HG02981 (cell line): ENCODE data around the gene PLEKHM1.
A peak's percentile ranks its signal among the peaks of the same experiment; 100 is the strongest.

Experiments
- ATAC-seq: cut with Tn5 transposase; IDR thresholded peaks from one replicate; pipeline ENCODE4 v1.9.1; 2021; ENCODE audit warnings: mild to moderate bottlenecking, moderate library complexity; ENCODE audit not compliant: unreplicated experiment

The PLEKHM1 gene

DNA sequence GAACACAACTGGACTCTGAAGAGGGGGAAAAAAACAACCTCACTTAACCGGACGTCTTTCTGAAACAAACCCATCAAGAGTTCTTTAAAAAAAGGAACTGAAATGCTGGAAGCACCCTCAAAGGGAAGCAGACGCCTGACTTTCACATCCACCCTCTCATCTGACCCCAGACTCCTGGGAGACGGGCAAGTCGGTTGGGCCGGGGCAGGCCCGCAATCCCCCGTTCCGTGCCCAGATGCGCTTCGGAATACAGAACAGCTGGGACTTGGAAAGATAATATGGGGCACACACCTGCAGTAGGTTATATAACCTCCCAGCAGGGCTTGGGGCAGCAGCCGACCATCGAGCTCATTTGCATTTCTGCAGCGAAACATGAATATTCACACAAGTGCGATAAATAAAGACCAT lies 61.6 kb downstream of the PLEKHM1 start:
- ATAC-seq, result no peak

DNA sequence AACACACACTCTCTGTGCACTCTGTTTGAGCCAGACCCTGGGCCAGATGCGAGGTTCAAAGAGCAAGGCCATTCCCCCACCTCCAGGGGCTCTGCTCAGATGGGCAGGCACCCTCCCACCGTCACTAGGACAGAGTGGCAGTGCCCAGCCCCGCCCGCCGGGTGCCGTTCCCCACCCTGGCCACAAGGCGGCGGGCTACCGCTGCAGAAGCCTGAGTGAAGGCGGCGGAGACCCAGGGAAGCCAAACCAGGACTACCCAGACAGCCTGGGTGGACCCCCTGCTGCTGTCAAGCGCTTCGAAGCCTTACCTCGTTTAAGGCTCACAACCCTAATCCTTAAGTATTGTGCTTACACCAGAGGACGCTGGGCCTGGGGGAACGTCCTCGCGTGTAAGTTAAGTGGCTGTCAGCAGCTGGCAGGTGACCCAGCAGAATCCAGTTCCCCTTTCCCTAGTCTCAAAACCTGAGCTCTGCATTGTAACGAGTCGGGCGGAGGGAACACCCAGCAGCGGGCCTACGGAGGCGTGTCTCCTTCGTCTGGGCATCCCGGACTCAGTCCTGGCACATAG lies 62.4 kb downstream of the PLEKHM1 start:
- no peak for ATAC-seq

DNA sequence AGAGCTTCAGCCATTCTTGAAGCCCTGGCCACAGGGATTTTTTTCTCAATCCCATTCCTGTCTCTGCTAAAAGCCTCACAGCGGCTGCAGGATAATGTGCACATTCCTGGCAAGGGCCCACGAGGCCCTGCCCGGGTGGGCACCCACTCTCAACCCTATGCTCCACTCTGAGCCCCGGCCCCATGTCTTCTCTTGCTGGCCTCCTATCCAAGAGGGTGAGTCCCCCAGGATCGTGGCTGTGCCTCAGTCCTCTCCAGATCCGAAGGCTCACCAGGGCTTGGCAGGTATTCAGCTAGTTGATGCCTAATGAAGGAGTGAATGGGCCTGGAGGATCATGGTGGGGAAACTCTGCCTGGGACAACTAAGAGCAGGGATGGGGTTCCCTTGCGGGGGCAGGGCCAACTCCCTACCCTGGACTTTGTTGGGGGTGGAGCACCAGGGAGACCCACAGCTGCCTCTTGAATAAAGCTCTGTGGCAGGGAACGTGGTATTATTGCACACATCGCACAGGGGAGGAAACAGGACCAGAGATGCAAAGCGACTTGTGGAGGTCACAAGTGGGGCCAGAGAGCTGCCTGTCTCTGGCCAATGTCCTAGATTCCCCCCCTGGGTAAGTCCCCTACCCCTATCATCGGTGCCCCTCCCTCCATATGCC lies 63.2 kb downstream of the PLEKHM1 start:
- ATAC-seq, result no peak

DNA sequence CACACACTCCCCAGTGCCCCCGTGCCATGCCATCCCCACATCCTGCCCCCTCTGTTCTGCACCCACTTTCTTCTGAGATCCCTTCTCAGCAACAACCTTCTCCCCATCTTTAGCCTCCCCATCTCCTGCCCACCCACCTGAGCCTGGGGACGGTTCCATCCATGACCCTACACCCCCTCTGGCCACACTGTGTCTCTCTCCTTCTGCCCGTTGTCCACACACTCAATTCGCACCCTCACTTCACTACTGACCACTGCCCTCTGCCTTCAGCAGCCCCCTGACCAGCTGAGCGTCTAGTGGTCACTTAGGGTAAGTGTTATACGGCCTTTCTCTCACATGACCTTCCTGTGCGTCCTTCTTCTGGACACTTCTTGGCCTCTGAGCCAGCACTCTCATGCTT lies 64.0 kb downstream of the PLEKHM1 start:
- no peak for ATAC-seq

DNA sequence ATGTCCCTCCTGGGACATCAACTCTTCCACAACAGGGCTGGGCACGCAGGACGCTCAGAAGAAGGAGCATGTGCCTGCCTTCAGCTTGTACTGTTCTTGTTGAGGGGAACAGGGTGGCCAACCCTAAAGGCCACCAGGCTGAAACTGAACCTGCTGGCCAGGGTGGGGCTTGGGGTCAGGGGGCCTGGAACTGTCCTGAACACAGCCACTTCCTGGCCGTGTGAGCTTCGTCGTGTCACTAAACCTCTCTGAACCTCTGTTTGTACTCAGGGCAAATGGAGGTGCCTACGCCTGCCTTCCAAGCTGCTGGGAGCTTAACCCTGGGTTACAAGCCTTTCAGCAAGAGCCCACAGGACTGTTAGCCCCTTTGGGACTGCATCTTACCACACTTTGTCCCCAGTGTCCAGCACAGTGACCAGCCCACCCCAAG lies 64.5 kb downstream of the PLEKHM1 start:
- ATAC-seq, result no peak

DNA sequence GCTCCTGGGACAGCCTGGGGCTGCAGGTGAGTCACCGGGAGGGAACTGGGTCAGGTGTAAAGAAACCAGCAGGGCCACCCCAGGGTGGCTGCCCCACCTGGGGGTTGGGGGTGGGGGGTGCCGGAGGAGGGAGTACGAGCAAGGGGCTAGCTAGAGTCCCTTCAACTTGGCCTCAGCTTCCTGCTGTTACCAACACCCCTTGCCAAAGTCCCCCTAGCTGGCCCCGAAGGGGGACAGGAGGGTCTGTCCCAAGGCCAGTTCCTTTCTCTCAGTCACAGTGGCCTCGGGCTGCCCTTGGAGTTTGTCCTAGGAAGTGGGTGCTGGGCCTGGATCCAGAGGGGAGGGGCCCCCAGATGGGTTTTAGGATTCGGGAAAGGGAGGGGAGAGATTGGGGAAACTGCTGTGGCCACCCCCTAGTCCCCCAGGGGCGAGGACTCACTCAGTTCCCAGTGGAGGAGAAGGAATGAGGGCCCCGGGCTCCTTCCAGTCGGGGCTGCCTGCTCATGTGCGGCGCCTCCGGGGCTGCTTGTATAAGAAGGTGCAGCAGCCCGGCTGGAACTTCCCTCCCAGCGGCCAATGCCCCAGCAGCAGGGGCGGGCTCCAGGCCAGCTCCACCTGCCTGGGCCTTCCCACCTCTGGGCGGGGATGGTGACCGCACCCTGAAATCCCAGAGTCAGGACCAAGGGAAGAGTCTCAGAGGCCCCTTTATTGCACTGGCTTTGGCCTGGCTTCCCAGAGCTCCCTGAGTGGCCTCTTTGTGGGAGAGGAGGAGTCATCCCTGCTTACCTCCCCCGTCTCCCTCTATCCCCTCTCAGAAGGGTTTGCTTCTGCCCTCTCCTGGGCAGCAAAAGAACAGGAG lies 65.2 kb downstream of the PLEKHM1 start:
- no peak for ATAC-seq

DNA sequence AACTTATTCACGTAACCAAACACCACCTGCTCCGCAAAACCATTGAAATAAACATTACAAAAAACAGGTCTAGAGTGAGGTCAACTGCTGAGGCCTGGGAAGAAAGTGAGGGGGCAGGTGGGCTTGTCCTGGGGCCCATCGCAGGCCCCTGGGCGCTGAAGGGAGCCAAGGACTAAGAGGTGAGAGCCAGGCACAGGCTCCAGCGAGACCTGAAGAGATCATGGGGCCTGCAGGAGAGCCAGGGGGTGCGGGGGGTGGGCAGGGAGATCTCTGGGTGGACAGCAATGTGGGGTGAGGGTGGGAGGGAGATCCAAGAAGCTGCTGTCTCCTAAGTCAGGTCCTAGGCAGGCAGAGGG lies 65.8 kb downstream of the PLEKHM1 start:
- ATAC-seq, result no peak

DNA sequence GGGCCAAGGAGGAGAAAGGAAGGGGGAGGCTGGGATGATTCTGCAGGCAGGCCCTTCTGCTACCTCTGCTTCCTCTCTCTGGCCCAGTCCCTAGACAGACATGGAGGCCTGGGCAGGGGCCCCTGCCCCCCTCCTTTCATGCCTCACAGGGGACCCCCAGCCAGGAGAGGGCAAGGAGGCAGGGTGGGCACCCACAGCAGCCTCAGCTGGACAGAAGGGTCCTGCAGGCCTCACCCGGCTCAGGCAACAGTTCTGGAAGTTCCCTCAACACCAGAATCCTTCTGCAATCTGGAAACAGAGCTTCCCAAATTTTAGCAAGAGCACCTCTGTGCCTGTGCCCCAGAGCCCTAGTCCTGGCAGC lies 66.6 kb downstream of the PLEKHM1 start:
- ATAC-seq, result no peak

DNA sequence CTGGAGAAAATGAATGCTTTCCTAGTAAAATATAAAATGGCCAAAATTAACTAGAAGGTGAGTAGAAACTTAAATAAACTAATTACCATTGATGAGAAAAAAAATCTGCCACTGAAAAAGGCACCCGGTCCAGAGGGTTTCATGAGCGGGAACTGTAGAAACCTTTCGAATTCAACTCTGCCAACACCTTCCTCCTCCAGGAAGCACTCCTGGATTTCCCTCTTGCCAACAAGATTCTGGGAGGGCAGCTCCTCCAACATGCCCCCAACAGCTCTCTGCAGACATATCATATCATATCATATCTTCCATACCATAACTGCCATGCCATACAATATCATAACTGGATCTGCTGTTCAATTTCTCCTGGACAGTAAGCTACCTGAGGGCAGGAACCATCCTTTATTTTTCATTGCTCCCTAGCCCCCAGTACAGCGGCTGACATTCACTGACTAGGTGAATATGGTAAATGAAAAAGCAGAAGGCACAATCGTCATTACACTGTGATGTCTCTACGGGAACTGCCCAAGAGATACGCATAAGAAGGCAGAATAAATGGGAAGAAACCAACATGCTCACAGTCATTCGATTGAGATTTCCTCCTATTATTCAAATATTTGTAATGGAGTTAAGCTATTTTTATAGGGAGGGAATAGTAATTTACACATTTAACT lies 67.1 kb downstream of the PLEKHM1 start:
- ATAC-seq, result no peak

DNA sequence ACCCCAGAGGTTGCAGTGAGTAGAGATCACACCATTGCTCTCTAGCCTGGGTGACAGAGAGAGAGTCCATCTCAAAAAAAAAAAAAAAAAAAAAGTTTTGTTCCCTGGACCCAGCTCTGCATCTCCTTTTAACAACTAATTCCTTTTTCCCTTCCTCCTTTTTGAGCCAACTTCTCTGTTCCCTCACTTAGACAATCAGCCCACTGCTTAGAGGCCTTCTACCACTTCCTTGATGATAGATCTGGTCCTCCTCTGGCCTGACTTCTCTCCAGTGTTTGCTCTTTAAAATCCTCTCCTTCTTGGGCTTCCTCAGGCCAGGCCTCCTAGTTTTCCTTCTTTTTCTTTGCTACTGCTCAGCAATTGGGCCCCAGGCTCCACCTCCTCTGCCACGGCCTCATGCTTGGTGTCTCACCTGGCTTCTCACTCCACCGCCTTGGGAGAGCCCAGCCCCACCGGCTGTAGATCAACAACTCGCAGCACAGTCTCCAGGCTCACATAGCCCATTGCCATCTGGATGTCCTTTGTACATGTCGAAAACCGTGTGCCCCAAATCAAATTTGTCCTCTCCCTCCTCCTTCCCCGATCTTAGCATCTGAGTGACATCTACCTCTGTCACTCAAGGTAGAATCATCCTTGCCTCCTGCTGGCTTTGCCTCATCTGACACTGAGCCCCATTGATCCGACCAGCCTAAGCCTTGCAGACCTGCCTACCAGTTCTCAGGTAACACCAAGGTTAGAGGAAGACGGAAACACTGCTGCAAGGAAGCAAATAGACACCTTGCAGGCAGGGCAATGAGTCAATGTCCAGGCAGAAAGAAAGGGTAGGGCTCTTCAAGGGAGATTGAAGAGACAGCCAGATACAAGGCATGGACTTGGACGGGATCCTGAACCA lies 75.3 kb downstream of the PLEKHM1 start:
- no peak for ATAC-seq

DNA sequence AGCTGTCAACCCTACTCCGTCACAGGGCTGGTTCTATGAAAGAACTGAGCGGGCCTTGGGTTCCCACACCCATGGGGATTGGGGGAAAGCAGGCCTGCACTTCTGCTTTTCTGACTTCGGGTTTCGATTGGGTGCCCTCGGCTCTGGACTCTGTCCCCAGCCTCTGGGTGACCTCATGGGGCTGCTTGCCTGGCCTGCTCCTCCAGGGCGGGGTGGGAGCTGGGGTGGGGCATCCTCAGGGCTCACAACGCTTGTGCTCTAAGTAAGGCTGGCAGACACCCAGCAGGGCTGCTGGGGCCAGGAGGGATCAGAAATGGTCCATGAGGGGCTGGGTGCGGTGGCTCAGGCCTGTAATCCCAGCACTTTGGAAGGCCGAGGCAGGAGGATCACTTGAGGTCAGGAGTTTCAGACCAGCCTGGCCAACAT lies 77.0 kb downstream of the PLEKHM1 start:
- ATAC-seq, result peak; percentile 46

DNA sequence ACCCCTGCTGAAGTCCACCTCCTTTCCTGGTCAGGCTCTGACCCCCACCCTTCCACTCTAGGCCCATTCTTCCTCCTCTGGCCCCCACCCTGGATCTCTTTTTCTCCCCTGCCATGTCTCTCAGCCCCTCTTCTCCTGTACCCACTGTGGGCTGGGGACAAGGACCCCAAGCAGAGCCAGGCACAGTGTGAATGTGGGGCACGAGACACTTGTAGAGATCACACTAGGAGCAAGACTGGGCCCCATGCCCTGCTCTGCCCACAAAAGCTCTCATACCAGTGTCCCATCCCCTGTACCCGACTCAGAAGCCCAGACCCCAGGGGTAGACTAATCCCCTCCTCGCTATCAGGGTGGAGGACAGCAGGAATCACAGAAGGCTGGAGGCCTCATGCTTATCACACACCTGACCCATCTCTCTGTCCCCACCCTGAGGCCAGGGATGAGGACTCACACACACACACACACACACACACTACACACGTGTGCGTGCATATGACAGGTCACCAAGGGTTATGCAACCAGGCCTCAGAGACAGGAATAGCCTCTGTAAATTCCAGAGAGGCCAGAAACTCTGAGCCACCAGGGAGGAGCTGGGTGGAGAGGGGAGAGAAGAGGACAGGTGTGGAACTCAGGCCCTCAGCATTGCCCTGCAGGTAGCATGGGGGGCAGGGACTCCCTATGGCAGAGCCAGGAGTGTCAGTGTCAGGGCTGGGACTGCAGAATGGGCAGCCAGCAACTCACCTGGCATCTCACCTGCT lies 79.0 kb downstream of the PLEKHM1 start:
- no peak for ATAC-seq

DNA sequence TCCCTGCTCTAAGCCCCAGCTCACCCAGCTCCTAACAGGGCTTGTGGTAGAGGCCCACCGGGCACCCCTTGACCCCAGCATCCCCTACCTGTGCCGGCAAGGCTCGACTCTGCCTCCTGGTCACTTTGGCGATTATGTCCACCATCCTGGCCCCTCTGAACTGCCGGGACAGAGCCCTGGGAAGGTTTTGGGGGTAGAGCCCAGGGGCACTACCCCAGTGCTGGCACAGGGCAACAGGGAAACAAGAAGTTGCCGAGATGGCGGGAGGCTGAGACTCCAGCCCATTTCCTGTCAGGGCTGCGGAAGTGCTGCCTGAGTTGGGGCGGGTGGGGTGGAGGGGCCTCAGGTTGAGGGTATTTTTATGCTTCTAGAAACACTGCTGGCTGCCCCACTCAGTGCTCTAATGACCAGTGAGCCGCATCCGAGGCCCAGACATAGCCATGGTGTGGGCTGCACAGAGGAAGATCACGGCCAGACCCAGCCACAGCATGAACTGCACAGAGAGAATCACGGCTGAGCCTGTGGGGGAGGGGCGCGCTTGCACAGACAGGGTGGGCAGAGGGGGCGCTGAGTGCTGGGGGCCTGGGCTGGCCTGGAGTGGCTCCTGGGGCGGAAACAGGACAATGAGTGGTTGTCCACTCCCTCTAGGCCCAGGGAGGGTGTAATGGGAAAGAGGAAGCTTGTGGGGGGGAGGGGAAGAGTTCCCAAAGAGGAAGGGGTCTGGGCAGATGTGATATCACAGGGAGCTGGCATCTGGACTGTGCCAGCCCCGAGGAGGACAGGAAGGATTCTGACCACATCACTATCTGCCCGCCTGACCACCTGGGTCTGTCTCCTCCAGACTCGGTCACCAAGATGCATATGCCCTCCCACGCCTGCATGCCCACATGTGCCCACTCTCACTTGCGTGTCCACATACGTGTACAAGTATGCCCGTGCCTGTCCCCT lies 80.1 kb downstream of the PLEKHM1 start:
- no peak for ATAC-seq

DNA sequence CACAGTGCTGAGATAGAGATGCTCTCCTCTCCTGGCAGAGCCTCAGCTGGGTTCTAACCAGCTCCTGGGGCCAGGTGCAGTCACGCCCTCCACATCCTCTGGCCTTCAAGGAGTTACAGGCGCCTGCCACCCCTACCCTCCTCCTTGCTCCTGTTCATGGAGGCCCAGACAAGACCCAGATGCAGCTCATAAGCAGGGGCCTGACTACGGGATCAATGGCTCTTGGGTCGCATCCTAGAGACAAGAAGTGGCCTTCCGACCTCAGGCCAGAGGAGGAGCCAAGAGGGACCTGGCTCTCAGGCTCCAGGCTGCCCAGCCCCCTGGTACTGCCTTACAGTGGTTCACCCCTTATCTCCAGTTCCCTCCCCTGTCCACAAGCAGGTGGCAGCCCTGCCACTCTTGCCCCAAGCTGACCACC lies 80.9 kb downstream of the PLEKHM1 start:
- ATAC-seq, result no peak

DNA sequence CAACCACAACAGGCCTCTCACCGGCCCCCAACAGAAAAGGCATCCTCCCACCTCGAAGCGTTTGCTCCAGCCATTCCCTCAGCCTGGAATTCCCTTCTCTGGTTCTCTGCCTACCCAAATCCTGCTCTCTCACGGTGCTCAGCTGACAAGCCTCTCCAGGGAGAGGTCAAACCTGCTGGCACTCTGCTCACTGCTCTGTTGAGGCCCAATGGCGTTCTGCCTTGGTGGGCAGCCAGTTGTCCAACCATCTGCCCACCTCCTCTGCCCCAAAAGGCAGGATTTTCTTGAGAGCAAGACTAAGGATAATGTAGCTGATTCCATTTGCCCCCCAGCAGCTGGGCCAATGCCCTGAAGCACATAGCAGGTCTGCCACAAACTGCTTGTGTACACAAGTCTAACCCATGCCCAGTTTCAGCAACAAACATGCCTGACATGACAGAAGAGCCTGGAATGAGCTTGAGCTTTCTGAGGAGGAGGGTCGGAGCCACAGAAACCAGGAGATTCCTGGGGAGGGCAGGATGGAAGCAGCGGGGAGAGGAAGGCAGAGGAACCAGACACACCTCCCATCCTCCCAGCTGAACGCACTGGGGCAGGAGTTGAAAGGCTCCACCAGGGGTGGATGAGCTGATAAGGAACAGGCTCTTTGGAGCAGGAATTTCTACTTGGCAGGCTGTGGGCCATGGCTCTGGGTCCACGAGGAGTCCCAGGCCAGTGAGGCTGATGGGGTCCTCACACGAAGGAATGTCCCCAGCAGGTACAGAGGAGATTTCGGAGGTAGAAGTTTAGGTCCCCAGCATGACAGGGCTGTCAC lies 81.7 kb downstream of the PLEKHM1 start:
- no peak for ATAC-seq

DNA sequence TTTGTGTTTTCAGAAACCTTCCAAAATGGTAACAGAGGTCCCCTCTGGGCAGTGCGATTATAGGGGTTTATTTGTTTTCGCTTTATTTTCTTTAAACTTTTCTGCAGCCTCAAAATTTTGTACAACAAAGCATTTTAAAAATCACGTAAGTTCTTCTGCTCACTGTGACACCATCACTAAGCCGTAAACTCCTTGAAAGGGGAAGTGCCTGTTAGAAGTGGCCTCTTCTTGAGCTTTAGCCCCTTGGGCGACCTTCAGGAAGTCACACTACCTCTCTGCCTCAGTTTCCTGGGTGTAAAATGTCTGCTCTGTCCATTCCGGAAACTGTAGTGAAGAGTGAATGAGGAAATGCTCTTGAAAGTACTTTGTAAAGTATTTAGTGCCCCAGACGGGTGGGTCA lies 84.4 kb downstream of the PLEKHM1 start:
- no peak for ATAC-seq

DNA sequence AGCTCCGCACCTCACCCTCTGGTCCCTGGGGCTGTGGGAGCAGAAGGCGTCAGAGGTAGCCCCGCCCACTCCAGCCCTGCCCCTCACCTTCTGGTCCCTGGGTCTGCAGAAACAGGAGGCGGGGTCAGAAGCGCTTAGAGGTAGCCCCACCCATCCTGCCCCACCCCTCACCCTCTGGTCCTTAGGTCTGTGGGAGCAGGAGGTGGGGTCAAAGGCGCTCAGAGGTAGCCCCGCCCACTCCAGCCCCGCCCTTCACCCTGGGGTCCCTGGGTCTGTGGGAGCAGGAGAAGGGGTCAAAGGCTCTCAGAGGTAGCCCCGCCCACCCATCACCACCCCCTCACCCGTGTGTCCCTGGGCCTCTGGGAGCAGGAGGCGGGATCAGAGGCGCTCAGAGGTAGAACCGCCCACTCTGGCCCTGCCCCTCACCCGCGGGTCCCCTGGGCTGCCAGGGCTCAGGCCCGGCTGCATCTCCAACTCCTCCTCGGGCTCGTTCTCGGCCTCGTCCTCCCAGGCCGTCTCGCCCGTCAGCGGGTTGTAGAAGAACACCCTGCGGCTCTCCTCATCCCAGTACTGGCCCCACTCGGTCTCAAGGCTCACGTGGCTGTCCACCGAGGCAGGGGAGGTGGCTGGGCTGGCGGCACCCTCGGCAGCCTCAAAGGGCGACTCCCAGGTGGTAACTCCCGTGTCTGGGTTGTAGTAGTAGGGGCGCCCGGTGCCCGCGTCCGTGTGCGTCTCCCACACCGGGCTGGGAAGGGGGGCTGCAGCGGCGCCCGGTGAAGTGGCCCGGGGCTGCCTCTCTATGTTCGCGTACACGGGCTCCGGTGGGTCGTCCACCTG lies 85.1 kb downstream of the PLEKHM1 start:
- no peak for ATAC-seq
